H1 (cell line): ENCODE measurements around the gene KIF5C.

ENCODE experiments used
- CTCF ChIP-seq, 3 experiments: IDR thresholded peaks; 1 replicate in 2 of 3; 2 replicates in 1 of 3; pipeline versions ENCODE4 v1.5.1 to v1.6.1; 2011; ENCODE audit warnings: low read length in 3 of 3, mild to moderate bottlenecking in 3 of 3, inconsistent platforms in 2 of 3, low read depth in 1 of 3, moderate library complexity in 1 of 3; ENCODE audit not compliant: insufficient read depth in 1 of 3; ENCODE audit errors: control extremely low read depth in 1 of 3
- EZH2 ChIP-seq: fragments of 200-600 bp; sonication (generic); IDR thresholded peaks from 2 replicates; pipeline ENCODE4 v1.7.1; 2012; ENCODE audit warnings: low read depth, mild to moderate bottlenecking, moderate library complexity, low read length, inconsistent platforms; ENCODE audit not compliant: severe bottlenecking
- POLR2A ChIP-seq, 2 experiments: IDR thresholded peaks; 1 replicate in 1 of 2; 2 replicates in 1 of 2; pipeline ENCODE4 v1.6.1; 2011; ENCODE audit warnings: low read depth in 2 of 2, low read length in 2 of 2, mild to moderate bottlenecking in 2 of 2; ENCODE audit errors: control extremely low read depth in 1 of 2
- POLR2AphosphoS5 ChIP-seq: IDR thresholded peaks from 2 replicates; pipeline ENCODE4 v1.6.1; 2011; ENCODE audit warnings: low read depth, low read length
- RXRA ChIP-seq: IDR thresholded peaks from 2 replicates; pipeline ENCODE4 v1.6.1; 2011; ENCODE audit warnings: low read depth, mild to moderate bottlenecking, low read length, moderate library complexity; ENCODE audit not compliant: insufficient read depth
- SP1 ChIP-seq: IDR thresholded peaks from 2 replicates; pipeline ENCODE4 v1.6.1; 2011; ENCODE audit warnings: low read depth, low read length
- TEAD4 ChIP-seq: IDR thresholded peaks from 2 replicates; pipeline ENCODE4 v1.6.1; 2012; ENCODE audit warnings: low read depth, low read length, inconsistent platforms, mixed read lengths

GRCh38 chr2:148902798-148903197 lies 27.8 kb downstream of the KIF5C start:
- TF ChIP-seq POLR2AphosphoS5 (no peak), SP1 (no peak), CTCF (IDR thresholded peaks at IDR 0.05; ENCODE audit: control extremely low read depth in 1 of 3, insufficient read depth in 1 of 3, low read depth in 1 of 3, low read length in 3 of 3) (no peak), RXRA (no peak), EZH2 (no peak), TEAD4 (no peak), POLR2A (IDR thresholded peaks at IDR 0.05; ENCODE audit: control extremely low read depth in 1 of 2, low read depth in 2 of 2, low read length in 2 of 2) (no peak)
